ENCODE measurements around the gene CDC42BPA. TPM values are rescaled to one million over a fixed set of nuclear protein-coding genes. Genes with fewer than 3 reads are reported as not detected.

The CDC42BPA gene
- polyA plus RNA-seq, 1 donor = 24.3 TPM

DNA sequence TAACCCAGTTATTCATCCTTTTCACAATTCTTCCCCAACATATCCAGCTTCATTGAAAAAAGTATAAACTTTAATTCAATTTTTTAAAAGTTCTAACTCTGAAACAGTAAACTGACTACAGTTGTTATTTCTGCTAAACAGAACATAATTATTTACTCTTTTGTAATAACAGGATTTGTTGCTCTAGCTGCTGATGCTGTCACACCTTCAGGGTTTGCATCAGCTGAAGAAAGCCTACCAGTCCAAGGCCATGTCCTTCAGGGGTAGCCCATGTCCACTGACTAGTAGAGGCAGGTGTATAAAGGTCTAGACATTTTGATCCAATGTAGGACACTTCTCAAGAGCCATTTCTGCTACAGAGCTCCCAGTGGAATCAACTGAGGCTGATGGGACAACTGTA lies 107.7 kb downstream of the CDC42BPA start:
- Histone ChIP-seq H3K9me3 (ENCODE audit: control insufficient read depth, low read depth, low read length) (no peaks in the 10 kb centered on the region), H3K4me3 (ENCODE audit: low read length) (no peak overlapping the region), H3K27ac (ENCODE audit: low read length) (no peak overlapping the region), H3K4me1 (ENCODE audit: control insufficient read depth, insufficient read depth, low read length) (no peaks in the 10 kb centered on the region), H3K36me3 (ENCODE audit: control insufficient read depth, insufficient read depth, low read length) (peaks cover 7% of the 10 kb centered on the region), H3K27me3 (ENCODE audit: control insufficient read depth, insufficient read depth, low read length) (no peaks in the 10 kb centered on the region)
- DNase-seq = no peak

DNA sequence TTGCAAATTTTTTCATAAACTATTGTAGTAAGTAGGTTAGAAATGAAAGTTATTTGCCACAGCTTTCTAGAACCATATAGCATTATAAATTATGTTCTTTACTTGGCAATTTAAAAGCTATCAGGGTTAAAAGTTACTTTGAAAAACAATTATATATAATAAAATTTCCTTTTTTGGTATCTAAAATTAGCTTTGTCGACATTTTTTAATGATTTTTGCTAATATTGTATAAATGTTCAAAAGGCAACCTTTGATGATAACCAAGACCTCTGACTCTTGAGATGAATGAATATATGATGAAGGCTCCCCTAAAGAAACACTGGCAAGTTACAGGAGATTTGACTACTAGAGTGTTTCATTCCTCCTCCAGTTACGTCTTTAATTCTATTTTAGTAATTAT lies 121.2 kb downstream of the CDC42BPA start:
- Histone ChIP-seq H3K27me3 (ENCODE audit: control insufficient read depth, insufficient read depth, low read length) (no peaks in the 10 kb centered on the region), H3K9me3 (ENCODE audit: control insufficient read depth, low read depth, low read length) (no peaks in the 10 kb centered on the region), H3K4me1 (ENCODE audit: control insufficient read depth, insufficient read depth, low read length) (no peaks in the 10 kb centered on the region), H3K36me3 (ENCODE audit: control insufficient read depth, insufficient read depth, low read length) (peaks cover 3% of the 10 kb centered on the region), H3K4me3 (ENCODE audit: low read length) (no peak overlapping the region), H3K27ac (ENCODE audit: low read length) (no peak overlapping the region)
- DNase-seq = no peak
- 100% methylated on average over 1 of the region's 2 CpGs for WGBS (ENCODE audit: insufficient coverage, low lambda C conversion rate)

DNA sequence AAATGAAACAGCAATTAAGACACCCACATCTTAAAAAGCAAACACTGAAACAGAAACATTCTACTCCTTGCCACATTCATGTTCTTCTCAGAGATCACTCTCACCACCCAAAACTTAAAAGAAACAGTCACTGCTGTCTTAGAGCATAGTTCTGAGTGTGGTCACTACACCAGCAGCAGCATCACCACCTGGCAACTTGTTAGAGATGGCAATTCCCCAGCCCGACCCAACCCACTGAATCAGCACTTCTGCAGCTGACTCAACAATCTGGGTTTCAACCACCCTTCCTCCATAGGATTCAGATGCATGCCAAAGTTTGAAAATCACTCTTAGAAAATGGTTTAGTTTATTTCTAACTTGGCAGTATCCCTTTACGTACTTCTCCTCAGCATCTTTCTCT lies 126.1 kb downstream of the CDC42BPA start:
- peaks cover 5% of the 10 kb centered on the region for H3K36me3 ChIP-seq (ENCODE audit: control insufficient read depth, insufficient read depth, low read length)
- no peak overlapping the region for H3K27ac ChIP-seq (ENCODE audit: low read length)
- no peaks in the 10 kb centered on the region for H3K27me3 ChIP-seq (ENCODE audit: control insufficient read depth, insufficient read depth, low read length)
- no peak overlapping the region for H3K4me3 ChIP-seq (ENCODE audit: low read length)
- DNase-seq = no peak
- 91% methylated on average over 1 of the region's 2 CpGs for WGBS (ENCODE audit: insufficient coverage, low lambda C conversion rate)
- H3K9me3 ChIP-seq (ENCODE audit: control insufficient read depth, low read depth, low read length) = no peaks in the 10 kb centered on the region
- H3K4me1 ChIP-seq (ENCODE audit: control insufficient read depth, insufficient read depth, low read length) = no peaks in the 10 kb centered on the region

DNA sequence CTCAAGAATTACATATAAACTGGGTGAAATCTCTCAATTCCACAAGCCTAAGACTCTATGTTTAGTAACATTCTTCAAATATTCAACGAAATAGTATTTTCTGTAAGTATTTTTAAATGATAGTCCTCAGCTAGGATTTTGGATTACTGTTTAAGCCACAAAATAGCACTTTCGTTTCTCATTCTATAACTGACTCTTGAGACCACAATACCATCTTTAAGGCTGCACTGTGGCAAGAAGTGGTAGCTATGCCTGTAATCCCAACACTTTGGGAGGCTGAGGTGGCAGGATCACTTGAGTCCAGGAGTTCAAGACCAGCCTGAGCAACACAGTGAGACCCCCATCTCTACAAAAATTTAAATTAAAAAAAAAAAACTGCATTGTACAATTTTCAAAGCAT lies 126.7 kb downstream of the CDC42BPA start:
- H3K27ac ChIP-seq (ENCODE audit: low read length) = no peak overlapping the region
- WGBS (ENCODE audit: insufficient coverage, low lambda C conversion rate) = no CpG with 5 or more reads among the region's 2 CpGs
- H3K4me3 ChIP-seq (ENCODE audit: low read length) = no peak overlapping the region
- H3K36me3 ChIP-seq (ENCODE audit: control insufficient read depth, insufficient read depth, low read length) = peaks cover 5% of the 10 kb centered on the region
- H3K4me1 ChIP-seq (ENCODE audit: control insufficient read depth, insufficient read depth, low read length) = no peaks in the 10 kb centered on the region
- no peaks in the 10 kb centered on the region for H3K9me3 ChIP-seq (ENCODE audit: control insufficient read depth, low read depth, low read length)
- DNase-seq = no peak
- H3K27me3 ChIP-seq (ENCODE audit: control insufficient read depth, insufficient read depth, low read length) = no peaks in the 10 kb centered on the region

DNA sequence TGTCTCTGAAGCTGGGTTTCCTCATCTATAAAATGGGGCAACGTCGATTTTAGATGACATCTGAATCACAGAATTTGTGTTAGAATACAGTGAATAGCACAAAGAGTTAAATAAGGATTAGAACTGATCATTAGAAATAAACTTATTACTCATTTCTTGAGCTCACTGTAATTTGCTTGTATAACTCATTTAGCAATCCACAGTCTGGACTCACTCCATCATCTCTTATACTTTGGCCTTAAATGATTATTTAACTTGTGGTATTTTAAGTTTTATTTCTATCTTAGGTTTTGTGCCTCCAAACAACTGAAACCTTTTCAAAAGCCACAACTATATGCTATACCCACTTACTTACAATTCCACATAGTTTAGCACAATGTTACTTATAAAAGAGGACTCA lies 128.0 kb downstream of the CDC42BPA start:
- peaks cover 5% of the 10 kb centered on the region for H3K36me3 ChIP-seq (ENCODE audit: control insufficient read depth, insufficient read depth, low read length)
- no CpG with 5 or more reads among the region's 2 CpGs for WGBS (ENCODE audit: insufficient coverage, low lambda C conversion rate)
- no peak for DNase-seq

DNA sequence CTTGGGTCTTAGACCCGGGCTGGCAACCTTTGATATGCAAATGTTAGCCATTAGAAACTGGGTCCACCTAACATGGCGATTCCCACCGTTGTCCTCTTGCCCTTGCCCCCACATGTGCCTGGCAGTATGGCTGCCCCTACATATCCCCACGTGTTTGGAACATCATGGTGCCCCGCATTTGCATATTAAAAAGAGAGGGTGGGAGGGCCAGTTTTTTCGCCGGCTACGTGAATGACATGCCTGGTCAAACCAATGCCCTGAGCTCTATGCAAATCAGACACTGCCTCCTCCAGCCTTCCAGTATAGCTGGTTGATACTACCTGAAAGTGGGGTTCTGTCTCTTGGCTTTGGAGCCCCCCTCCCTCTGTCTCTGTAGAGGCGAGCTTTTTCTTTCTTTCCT lies 133.0 kb downstream of the CDC42BPA start:
- Histone ChIP-seq H3K4me1 (ENCODE audit: control insufficient read depth, insufficient read depth, low read length) (no peaks in the 10 kb centered on the region), H3K9me3 (ENCODE audit: control insufficient read depth, low read depth, low read length) (no peaks in the 10 kb centered on the region), H3K27ac (ENCODE audit: low read length) (no peak overlapping the region), H3K27me3 (ENCODE audit: control insufficient read depth, insufficient read depth, low read length) (no peaks in the 10 kb centered on the region), H3K4me3 (ENCODE audit: low read length) (no peak overlapping the region), H3K36me3 (ENCODE audit: control insufficient read depth, insufficient read depth, low read length) (peaks cover 3% of the 10 kb centered on the region)
- WGBS (ENCODE audit: insufficient coverage, low lambda C conversion rate) = no CpG with 5 or more reads among the region's 9 CpGs
- no peak for DNase-seq

More for the DNA sequence above, 128.0 kb downstream of the CDC42BPA start:
- no peak overlapping the region for H3K4me3 ChIP-seq (ENCODE audit: low read length)
- no peak overlapping the region for H3K27ac ChIP-seq (ENCODE audit: low read length)
- H3K4me1 ChIP-seq (ENCODE audit: control insufficient read depth, insufficient read depth, low read length) = no peaks in the 10 kb centered on the region
- H3K9me3 ChIP-seq (ENCODE audit: control insufficient read depth, low read depth, low read length) = no peaks in the 10 kb centered on the region
- no peaks in the 10 kb centered on the region for H3K27me3 ChIP-seq (ENCODE audit: control insufficient read depth, insufficient read depth, low read length)

DNA sequence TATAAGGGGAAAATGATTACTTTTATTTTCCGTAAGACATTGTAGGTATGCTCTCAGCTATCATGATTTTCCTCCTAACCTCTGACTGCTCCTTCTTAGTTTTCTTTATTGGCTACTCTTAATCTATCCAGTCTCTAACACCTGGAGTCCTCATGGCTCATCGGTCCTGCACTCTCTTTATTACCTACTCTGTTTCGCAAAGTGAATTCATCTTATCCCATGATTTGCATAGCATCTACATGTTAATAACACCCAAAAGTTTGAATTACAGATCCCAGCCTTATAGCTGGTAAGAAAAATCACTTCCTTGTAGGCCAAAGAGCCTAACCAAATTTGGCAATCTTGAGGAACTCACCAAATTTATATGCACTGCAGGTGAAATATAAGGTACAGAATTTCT lies 136.3 kb downstream of the CDC42BPA start:
- Histone ChIP-seq H3K4me1 (ENCODE audit: control insufficient read depth, insufficient read depth, low read length) (no peaks in the 10 kb centered on the region), H3K27me3 (ENCODE audit: control insufficient read depth, insufficient read depth, low read length) (no peaks in the 10 kb centered on the region), H3K9me3 (ENCODE audit: control insufficient read depth, low read depth, low read length) (no peaks in the 10 kb centered on the region), H3K4me3 (ENCODE audit: low read length) (no peak overlapping the region), H3K36me3 (ENCODE audit: control insufficient read depth, insufficient read depth, low read length) (peaks cover 3% of the 10 kb centered on the region), H3K27ac (ENCODE audit: low read length) (no peak overlapping the region)
- 100% methylated on average over 1 of the region's 3 CpGs for WGBS (ENCODE audit: insufficient coverage, low lambda C conversion rate)
- DNase-seq = no peak

DNA sequence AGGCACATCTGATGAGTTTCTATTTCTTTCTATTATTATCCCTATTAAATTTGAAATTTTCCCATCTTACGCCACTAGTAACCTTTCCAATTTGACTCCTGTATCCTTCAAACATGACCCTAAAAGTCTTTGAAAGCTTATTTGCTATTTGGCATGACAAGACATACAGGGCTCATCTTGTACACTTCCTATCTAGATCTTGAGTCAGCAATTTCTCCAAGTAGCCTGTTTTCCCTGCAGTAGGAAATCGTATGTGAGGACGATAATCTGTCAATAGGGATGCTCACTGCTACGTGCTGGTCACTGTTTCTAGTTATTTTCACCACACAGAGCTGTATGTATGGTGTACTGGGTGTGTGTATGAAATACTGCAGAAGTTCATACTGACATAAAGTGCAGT lies 142.7 kb downstream of the CDC42BPA start:
- WGBS (ENCODE audit: insufficient coverage, low lambda C conversion rate) = 82% methylated on average over 1 of the region's 4 CpGs
- Histone ChIP-seq H3K4me3 (ENCODE audit: low read length) (no peak overlapping the region), H3K4me1 (ENCODE audit: control insufficient read depth, insufficient read depth, low read length) (no peaks in the 10 kb centered on the region), H3K36me3 (ENCODE audit: control insufficient read depth, insufficient read depth, low read length) (no peaks in the 10 kb centered on the region), H3K9me3 (ENCODE audit: control insufficient read depth, low read depth, low read length) (no peaks in the 10 kb centered on the region), H3K27me3 (ENCODE audit: control insufficient read depth, insufficient read depth, low read length) (no peaks in the 10 kb centered on the region), H3K27ac (ENCODE audit: low read length) (no peak overlapping the region)
- no peak for DNase-seq

DNA sequence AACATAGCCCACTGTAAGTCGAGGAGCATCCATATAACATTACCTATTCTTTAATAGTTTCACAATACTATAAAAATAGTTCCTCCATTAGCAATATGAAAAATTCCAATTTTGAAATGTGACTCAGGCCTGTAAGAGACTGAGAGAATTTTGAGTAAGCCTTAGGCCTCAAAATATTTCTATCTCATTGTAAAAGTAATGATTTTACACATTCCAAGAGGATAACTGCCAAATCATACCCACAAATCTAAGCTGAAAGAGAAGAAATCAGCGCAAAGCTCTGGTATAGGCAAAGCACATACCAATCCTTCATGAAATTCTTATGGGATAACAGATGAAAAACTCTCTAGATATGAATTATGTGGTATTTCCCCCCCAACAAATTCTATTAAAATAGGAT lies 144.1 kb downstream of the CDC42BPA start:
- Histone ChIP-seq H3K36me3 (ENCODE audit: control insufficient read depth, insufficient read depth, low read length) (no peaks in the 10 kb centered on the region), H3K4me1 (ENCODE audit: control insufficient read depth, insufficient read depth, low read length) (no peaks in the 10 kb centered on the region), H3K9me3 (ENCODE audit: control insufficient read depth, low read depth, low read length) (no peaks in the 10 kb centered on the region), H3K4me3 (ENCODE audit: low read length) (no peak overlapping the region), H3K27ac (ENCODE audit: low read length) (no peak overlapping the region), H3K27me3 (ENCODE audit: control insufficient read depth, insufficient read depth, low read length) (no peaks in the 10 kb centered on the region)
- no peak for DNase-seq
- WGBS (ENCODE audit: insufficient coverage, low lambda C conversion rate) = no CpG with 5 or more reads among the region's 2 CpGs

DNA sequence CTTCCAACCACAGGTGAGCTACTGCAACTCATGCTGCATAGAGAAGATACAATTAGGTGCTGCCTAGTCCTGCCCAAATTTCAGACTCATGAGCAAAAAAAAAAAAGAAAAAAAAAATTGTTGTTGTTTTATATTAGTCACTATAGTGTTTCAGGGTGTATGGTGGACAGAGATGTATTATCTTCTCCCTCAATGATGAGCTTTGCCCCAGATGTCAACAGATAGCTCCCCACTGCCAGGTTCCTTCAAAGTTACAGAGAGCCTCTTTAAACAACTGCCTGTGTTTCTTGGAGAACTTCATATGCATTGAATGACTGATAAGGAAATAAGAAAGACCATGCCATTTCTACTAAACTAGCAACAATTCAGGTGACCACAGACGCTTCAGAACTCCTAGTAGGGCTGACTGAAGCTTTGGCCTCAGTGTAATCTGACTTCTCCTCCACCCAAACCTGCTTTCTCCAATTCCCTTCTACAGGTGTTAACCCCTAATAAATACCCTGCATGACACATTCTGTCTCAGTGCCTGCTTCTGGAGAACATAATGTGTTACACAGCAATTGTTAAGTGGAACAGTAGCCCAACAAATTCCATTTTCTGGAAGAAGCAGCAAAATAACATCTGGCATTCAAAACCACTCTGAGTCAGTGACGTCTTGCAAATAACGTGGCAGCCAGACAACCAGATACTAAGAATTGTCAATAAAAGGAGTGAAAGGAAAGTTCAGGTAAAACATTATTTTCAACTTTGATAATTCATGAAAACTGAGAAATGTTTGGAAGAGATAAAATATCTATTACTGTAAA lies 147.7 kb downstream of the CDC42BPA start:
- H3K27me3 ChIP-seq (ENCODE audit: control insufficient read depth, insufficient read depth, low read length) = no peaks in the 10 kb centered on the region
- H3K9me3 ChIP-seq (ENCODE audit: control insufficient read depth, low read depth, low read length) = no peaks in the 10 kb centered on the region
- no CpG with 5 or more reads among the region's 3 CpGs for WGBS (ENCODE audit: insufficient coverage, low lambda C conversion rate)
- H3K4me1 ChIP-seq (ENCODE audit: control insufficient read depth, insufficient read depth, low read length) = no peaks in the 10 kb centered on the region
- no peak for DNase-seq
- H3K36me3 ChIP-seq (ENCODE audit: control insufficient read depth, insufficient read depth, low read length) = no peaks in the 10 kb centered on the region
- H3K4me3 ChIP-seq (ENCODE audit: low read length) = no peak overlapping the region
- H3K27ac ChIP-seq (ENCODE audit: low read length) = no peak overlapping the region

DNA sequence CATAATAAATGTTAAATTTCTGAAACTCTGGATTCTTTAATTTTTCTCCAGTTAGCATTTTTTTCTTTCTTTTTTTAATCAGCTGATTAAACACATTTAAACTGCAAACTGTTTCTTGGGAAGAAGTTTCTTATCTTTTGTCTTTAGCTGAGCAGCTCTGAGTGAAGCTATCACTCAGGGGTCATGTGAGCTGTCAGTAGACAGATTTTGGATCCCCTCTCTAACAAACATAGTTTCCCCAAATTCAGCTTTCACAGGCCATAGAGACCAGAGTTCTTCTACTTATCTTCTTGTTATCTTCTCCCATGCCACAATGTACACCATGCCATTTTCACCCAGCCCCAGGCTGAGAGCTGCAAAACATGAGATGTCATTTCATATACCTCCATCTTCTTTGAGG lies 148.9 kb downstream of the CDC42BPA start:
- Histone ChIP-seq H3K4me3 (ENCODE audit: low read length) (no peak overlapping the region), H3K27ac (ENCODE audit: low read length) (no peak overlapping the region), H3K36me3 (ENCODE audit: control insufficient read depth, insufficient read depth, low read length) (no peaks in the 10 kb centered on the region), H3K9me3 (ENCODE audit: control insufficient read depth, low read depth, low read length) (no peaks in the 10 kb centered on the region), H3K27me3 (ENCODE audit: control insufficient read depth, insufficient read depth, low read length) (no peaks in the 10 kb centered on the region), H3K4me1 (ENCODE audit: control insufficient read depth, insufficient read depth, low read length) (no peaks in the 10 kb centered on the region)
- no peak for DNase-seq
